AG10803 (cell line): ENCODE results near the gene ACTR3.

Experiments
- DNase-seq: peaks from one replicate; pipeline ENCODE4 v3.0.0; 2010; ENCODE audit warnings: low read depth
- H3K4me3 ChIP-seq: 2 replicates; pipeline ENCODE4 v1.5.1; 2011; ENCODE audit warnings: mild to moderate bottlenecking, low read length, control low read depth
- TF ChIP-seq, protein P1 (sequence below): conservative IDR thresholded peaks from 2 replicates; pipeline ENCODE4 v1.5.1; 2011; ENCODE audit warnings: mild to moderate bottlenecking, low read length, control low read depth, inconsistent platforms

Gene ACTR3

DNA sequence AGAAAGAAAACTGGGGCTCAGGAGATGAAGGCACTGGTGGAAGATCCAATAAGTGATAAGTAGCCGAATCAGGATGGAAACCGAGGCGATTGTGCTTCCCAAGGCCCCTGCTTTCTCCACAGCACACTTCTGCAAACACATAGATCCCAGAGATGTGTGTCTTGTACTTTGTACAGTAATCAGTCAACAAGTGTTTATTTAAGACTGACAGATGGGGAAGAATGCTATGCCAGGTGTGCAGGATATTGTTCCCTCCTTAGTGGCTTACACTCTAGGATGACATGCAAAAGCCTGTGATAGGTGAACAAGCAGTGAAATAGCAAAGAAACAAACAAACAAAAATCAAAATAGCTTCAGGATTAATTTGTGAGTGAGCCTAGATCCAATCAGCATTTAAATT is 116.6 kb downstream of the ACTR3 start:
- TF ChIP-seq, protein P1, sequence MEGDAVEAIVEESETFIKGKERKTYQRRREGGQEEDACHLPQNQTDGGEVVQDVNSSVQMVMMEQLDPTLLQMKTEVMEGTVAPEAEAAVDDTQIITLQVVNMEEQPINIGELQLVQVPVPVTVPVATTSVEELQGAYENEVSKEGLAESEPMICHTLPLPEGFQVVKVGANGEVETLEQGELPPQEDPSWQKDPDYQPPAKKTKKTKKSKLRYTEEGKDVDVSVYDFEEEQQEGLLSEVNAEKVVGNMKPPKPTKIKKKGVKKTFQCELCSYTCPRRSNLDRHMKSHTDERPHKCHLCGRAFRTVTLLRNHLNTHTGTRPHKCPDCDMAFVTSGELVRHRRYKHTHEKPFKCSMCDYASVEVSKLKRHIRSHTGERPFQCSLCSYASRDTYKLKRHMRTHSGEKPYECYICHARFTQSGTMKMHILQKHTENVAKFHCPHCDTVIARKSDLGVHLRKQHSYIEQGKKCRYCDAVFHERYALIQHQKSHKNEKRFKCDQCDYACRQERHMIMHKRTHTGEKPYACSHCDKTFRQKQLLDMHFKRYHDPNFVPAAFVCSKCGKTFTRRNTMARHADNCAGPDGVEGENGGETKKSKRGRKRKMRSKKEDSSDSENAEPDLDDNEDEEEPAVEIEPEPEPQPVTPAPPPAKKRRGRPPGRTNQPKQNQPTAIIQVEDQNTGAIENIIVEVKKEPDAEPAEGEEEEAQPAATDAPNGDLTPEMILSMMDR, result no peak
- no peak for DNase-seq
- no peak overlapping the region for H3K4me3 ChIP-seq

DNA sequence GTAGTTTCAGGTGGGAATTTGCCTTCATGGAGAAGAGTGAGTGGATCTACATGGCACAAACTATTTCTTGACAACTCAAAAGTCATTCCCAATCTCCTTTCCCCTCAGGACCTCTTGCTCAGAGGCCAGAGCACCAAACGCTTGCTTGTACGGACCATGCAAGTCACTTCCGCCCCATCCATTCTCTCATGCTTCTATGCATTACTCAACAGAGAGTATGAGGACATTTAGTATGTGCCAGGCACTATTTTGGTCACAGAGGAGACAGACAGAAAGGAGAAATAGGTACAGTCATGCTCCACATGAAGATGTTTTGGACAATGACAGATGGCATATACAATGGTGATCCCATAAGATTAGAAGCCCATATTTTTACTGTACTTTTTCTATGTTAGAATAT is 117.5 kb downstream of the ACTR3 start:
- H3K4me3 ChIP-seq, result no peak overlapping the region
- DNase-seq, result no peak

DNA sequence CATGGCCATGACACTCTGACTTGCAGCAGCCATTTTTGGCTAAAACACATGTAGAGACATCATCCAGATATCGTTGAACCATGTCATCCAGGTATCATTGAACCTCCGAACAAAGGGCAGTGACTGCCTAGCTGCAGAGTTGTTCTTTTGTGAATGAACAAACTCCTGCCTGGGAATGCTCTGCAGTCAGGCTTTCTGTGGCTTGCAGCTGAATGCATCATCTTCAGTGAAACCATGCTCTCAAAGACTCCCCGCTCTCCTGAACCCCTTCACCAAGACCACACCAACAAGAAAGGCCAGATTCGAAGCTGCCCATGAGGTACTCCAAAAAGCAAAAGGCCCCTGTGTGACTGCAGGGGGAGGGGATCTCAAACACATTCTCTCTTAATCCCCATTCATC is 118.8 kb downstream of the ACTR3 start:
- H3K4me3 ChIP-seq, result no peak overlapping the region
- TF ChIP-seq, protein P1, result no peak
- DNase-seq, result no peak

More for the DNA sequence above, 117.5 kb downstream of the ACTR3 start:
- TF ChIP-seq, protein P1, result no peak

DNA sequence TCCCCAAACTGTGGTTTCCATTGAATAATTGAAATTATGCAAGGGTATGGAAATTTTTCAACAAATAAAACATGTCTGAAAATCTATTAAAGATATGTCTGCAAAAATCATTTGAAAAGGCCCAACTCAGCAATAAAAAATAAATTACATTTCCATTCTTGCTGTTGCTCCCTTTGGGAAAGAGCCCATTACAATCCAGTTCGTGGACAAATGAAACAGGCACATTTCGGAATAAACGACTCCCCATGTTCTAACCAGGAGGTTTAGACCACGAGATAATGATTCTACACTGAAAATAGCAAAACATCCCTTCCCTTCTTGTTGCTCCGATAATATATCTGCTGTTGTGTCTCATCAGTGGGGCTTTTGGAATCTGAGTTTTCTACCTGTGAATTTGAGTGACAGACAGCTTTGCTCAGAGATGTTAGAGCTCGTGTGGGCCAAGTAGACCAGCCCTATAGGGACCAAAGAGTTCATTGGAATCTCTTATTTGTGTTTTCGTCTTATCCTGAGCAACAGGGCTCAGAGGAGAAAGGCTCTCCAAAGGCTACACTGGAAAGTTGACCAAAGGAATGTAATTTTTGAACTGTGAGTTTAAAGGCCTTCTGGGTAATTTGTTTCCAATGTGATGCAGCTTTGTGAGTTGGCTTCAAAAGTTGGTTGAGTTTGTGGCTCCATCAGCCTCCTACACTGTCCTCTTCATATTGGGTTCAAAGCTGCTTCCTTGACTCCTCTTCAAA is 119.5 kb downstream of the ACTR3 start:
- no peak for DNase-seq
- TF ChIP-seq, protein P1, result no peak

DNA sequence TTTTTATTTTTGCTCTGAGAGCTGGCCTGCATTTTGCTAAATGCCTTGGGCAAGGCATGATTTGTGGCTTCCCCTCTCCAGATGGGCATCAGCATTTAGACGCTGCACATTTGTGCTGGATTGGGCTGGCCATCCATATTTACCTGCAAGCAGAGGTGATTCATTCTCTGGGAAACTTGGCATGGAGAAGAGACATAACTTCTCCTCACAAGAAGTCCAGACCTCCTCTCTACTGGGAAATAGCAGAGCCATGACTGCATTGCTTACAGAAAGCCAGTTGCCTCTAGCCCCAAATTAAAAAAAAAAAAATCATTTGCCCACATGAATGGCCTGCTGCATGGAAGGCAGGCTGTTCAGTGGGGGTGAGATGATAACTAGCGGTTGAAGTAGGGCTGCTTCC is 120.1 kb downstream of the ACTR3 start:
- no peak for DNase-seq
- TF ChIP-seq, protein P1, result no peak
- no peak overlapping the region for H3K4me3 ChIP-seq

More for the DNA sequence above, 119.5 kb downstream of the ACTR3 start:
- no peak overlapping the region for H3K4me3 ChIP-seq

DNA sequence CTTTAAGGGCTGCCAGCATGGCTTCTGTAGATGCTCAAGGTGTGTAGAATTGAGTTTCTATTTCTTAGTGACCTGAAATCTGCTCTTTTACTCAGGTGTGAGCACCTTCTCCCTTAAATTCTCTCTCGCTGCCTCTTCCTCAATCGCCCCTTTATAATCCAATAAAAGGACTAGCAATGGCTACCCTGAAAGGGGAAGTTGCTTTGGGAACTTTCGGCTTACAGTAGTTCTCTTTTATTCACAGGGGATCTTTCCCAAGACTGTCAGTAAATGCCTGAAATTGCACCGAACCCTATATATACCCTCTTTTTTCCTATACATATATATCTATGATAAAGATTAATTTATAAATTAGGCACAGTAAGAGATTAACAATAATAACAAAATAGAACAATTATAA is 121.8 kb downstream of the ACTR3 start:
- H3K4me3 ChIP-seq, result no peak overlapping the region
- TF ChIP-seq, protein P1, result no peak
- no peak for DNase-seq
